Measurements from ENCODE around the gene HAUS8. TPM values are rescaled to one million over a fixed set of nuclear protein-coding genes. Genes with fewer than 3 reads are reported as not detected.

HAUS8 gene
- total RNA-seq, 2 experiments from 2014 or later, result 47.3 to 74.1 TPM

DNA sequence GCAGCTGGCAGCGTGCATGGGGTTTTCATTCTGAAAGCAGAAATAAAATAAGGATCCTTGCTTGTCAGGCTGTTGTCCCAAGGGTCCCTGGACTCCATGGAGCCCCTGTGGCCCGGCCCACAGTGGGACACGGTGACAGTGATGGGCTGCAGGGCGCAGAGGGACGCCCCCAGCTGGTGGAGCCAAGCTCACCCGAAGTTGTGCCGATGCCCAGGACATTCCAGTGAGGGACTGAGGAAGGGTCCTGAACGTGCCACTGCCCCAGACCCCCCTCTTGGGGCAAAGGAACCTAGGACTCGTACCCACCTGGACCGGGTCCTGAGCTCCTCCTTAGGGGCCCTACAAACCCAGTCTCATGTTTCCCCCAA, 35.3 kb upstream of the HAUS8 start:
- H3K4me1 ChIP-seq (ENCODE audit: insufficient read depth, low read length, poor library complexity, severe bottlenecking), result peaks cover 29% of the 10 kb centered on the region
- H3K27ac ChIP-seq (ENCODE audit: low read depth, low read length, poor library complexity, severe bottlenecking), result no peak overlapping the region
- H3K4me2 ChIP-seq (ENCODE audit: low read length), result peak overlapping the region; percentile 33; the same call in 1 of the 2 replicates
- H2AFZ ChIP-seq (ENCODE audit: low read length), result no peak overlapping the region
- no peaks in the 10 kb centered on the region for H3K9me2 ChIP-seq (ENCODE audit: insufficient read depth, low read length)
- CTCF ChIA-PET (ENCODE audit: unreplicated experiment), result no interaction called here
- no peaks in the 10 kb centered on the region for H3K9me3 ChIP-seq (ENCODE audit: low read length)
- H4K20me1 ChIP-seq (ENCODE audit: insufficient read depth, low read length), result no peaks in the 10 kb centered on the region
- TF ChIP-seq, protein P1, sequence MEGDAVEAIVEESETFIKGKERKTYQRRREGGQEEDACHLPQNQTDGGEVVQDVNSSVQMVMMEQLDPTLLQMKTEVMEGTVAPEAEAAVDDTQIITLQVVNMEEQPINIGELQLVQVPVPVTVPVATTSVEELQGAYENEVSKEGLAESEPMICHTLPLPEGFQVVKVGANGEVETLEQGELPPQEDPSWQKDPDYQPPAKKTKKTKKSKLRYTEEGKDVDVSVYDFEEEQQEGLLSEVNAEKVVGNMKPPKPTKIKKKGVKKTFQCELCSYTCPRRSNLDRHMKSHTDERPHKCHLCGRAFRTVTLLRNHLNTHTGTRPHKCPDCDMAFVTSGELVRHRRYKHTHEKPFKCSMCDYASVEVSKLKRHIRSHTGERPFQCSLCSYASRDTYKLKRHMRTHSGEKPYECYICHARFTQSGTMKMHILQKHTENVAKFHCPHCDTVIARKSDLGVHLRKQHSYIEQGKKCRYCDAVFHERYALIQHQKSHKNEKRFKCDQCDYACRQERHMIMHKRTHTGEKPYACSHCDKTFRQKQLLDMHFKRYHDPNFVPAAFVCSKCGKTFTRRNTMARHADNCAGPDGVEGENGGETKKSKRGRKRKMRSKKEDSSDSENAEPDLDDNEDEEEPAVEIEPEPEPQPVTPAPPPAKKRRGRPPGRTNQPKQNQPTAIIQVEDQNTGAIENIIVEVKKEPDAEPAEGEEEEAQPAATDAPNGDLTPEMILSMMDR (conservative IDR thresholded peaks at IDR 0.05; ENCODE audit: low read length), result 0 out of 2 replicates have a peak, but pooled peaks have one; percentile 15
- TF ChIP-seq EZH2phosphoT487 (IDR thresholded peaks at IDR 0.05; ENCODE audit: borderline replicate concordance, low read depth, low read length), result no peak
- peaks cover 39% of the 10 kb centered on the region; the same call in 1 of the 2 replicates for H3K79me2 ChIP-seq (ENCODE audit: insufficient read depth, low read depth, low read length)
- POLR2A ChIA-PET, result no interaction called here
- no peak for DNase-seq (ENCODE audit: low spot score)
- H3K4me3 ChIP-seq (ENCODE audit: low read depth, low read length, poor library complexity, severe bottlenecking), result no peak overlapping the region
- BruUV-seq (replicated peaks), result no TSS peak
- peaks cover 60% of the 10 kb centered on the region for H3K36me3 ChIP-seq (ENCODE audit: insufficient read depth, low read length)
- intact Hi-C loops (cut with micrococcal nuclease; ENCODE audit: unreplicated experiment), result no loop called here

DNA sequence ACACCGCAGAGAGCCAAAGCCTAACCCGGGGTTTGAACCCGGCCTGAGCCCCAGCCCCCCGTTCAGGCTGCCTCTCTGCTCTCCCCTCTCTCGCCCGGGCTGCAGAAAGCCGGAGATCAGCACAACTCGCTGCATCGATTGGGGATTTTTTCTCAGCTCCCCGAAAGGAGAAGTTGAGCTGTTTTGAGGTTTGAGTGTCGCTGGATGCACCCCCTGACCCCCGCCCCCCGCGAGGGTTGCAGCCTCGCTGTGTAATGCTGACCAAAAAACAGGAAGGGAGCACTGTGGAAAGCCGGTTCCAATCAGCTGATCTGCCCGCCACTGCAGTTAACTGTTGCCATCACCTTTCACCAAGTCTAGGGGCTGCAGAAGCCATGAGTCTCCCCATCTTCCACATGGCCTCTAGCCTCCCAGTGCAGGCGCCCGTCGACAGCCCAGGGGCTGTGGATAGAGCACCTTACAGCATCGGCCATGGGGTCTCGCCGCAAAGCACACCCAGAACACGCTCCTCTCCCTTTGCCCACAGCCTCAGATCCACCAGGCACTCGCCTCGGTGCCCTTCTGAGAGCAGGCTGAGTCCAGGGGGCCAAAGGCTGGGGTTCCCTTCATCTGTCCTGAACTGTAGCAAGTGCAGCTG, 34.8 kb upstream of the HAUS8 start:
- POLR2A ChIA-PET, result interaction anchor here (1.1 kb wide), 1 partner anchor 15 kb away, joined by 4 read pairs; no protein-coding TSS in a partner anchor
- Histone ChIP-seq H3K4me2 (ENCODE audit: low read length) (peak overlapping the region; percentile 33; the same call in 1 of the 2 replicates), H3K36me3 (ENCODE audit: insufficient read depth, low read length) (peaks cover 55% of the 10 kb centered on the region), H3K79me2 (ENCODE audit: insufficient read depth, low read depth, low read length) (peaks cover 43% of the 10 kb centered on the region; the same call in 1 of the 2 replicates), H3K4me3 (ENCODE audit: low read depth, low read length, poor library complexity, severe bottlenecking) (no peak overlapping the region), H3K27ac (ENCODE audit: low read depth, low read length, poor library complexity, severe bottlenecking) (no peak overlapping the region), H3K9me3 (ENCODE audit: low read length) (no peaks in the 10 kb centered on the region), H3K4me1 (ENCODE audit: insufficient read depth, low read length, poor library complexity, severe bottlenecking) (peaks cover 34% of the 10 kb centered on the region), H3K9me2 (ENCODE audit: insufficient read depth, low read length) (no peaks in the 10 kb centered on the region), H4K20me1 (ENCODE audit: insufficient read depth, low read length) (no peaks in the 10 kb centered on the region), H2AFZ (ENCODE audit: low read length) (no peak overlapping the region)
- intact Hi-C loops (cut with micrococcal nuclease; ENCODE audit: unreplicated experiment), result no loop called here
- no TSS peak for BruUV-seq (replicated peaks)
- DNase-seq (ENCODE audit: low spot score), result no peak
- CTCF ChIA-PET (ENCODE audit: unreplicated experiment), result no interaction called here
- TF ChIP-seq, protein P1 (conservative IDR thresholded peaks at IDR 0.05; ENCODE audit: low read length), result no peak
- no peak for TF ChIP-seq EZH2phosphoT487 (IDR thresholded peaks at IDR 0.05; ENCODE audit: borderline replicate concordance, low read depth, low read length)

DNA sequence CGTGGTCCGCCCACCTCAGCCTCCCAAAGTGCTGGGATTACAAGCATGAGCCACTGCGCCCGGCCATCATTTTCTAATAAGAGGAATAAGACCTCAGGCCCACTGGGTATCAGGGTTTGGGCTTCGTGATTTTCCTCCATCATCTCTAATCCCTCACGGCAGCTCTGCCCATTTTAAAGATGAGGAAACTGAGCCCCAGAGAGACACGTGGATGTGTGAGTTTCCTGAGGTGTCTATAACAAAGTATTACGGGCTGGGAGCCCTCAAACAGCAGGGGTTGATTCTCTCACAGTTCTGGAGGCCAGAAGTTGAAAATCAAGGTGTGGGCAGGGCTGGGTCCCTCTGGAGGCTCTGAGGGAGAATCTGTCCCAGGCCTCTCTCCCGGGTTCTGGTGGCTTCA, 34.0 kb upstream of the HAUS8 start:
- Histone ChIP-seq H3K79me2 (ENCODE audit: insufficient read depth, low read depth, low read length) (peaks cover 51% of the 10 kb centered on the region; the same call in 1 of the 2 replicates), H3K4me2 (ENCODE audit: low read length) (no peak overlapping the region; the same call in 1 of the 2 replicates), H4K20me1 (ENCODE audit: insufficient read depth, low read length) (no peaks in the 10 kb centered on the region), H3K9me3 (ENCODE audit: low read length) (no peaks in the 10 kb centered on the region), H2AFZ (ENCODE audit: low read length) (no peak overlapping the region), H3K36me3 (ENCODE audit: insufficient read depth, low read length) (peaks cover 59% of the 10 kb centered on the region), H3K27ac (ENCODE audit: low read depth, low read length, poor library complexity, severe bottlenecking) (no peak overlapping the region), H3K9me2 (ENCODE audit: insufficient read depth, low read length) (no peaks in the 10 kb centered on the region), H3K4me3 (ENCODE audit: low read depth, low read length, poor library complexity, severe bottlenecking) (no peak overlapping the region), H3K4me1 (ENCODE audit: insufficient read depth, low read length, poor library complexity, severe bottlenecking) (peaks cover 42% of the 10 kb centered on the region)
- ChIA-PET POLR2A (interaction anchor here (1.1 kb wide), 1 partner anchor 16 kb away, joined by 4 read pairs; no protein-coding TSS in a partner anchor), CTCF (ENCODE audit: unreplicated experiment) (no interaction called here)
- DNase-seq (ENCODE audit: low spot score), result no peak
- intact Hi-C loops (cut with micrococcal nuclease; ENCODE audit: unreplicated experiment), result no loop called here
- TF ChIP-seq EZH2phosphoT487 (IDR thresholded peaks at IDR 0.05; ENCODE audit: borderline replicate concordance, low read depth, low read length), result no peak
- TF ChIP-seq, protein P1 (conservative IDR thresholded peaks at IDR 0.05; ENCODE audit: low read length), result no peak
- BruUV-seq (replicated peaks), result no TSS peak
